ENCODE measurements around the gene ADCY5. TPM values are rescaled to one million over a fixed set of nuclear protein-coding genes. Genes with fewer than 3 reads are reported as not detected.

The ADCY5 gene
- total RNA-seq, 1 donor from 2014 or later = 0.67 TPM

DNA sequence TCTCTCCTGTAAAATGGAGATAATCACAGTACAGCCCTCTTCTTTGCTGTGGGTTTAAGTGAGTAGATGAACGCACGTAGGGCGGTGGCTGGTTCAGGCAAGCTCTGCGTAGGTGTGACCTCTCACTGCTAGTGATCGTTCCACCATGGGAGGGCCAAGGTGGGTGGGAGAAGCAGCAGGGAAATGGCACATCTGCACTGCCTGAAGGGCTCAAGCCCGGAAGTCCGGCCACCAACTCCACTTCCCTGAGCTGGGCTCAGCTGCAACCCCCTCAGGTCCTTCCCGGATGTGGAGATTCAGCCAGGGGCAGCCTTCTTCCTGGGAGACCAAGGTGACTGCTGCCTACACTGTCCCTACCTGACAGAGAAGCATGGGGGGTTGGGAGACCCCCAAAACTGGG lies 102.9 kb downstream of the ADCY5 start:
- Histone ChIP-seq H3K27me3 (ENCODE audit: control insufficient read depth, insufficient read depth, low read length) (peaks cover 36% of the 10 kb centered on the region), H3K36me3 (ENCODE audit: control insufficient read depth, insufficient read depth, low read length) (no peaks in the 10 kb centered on the region), H3K4me3 (ENCODE audit: low read depth, low read length) (no peak overlapping the region)
- DNase-seq (ENCODE audit: low read depth) = no peak
- TF ChIP-seq, protein P1, sequence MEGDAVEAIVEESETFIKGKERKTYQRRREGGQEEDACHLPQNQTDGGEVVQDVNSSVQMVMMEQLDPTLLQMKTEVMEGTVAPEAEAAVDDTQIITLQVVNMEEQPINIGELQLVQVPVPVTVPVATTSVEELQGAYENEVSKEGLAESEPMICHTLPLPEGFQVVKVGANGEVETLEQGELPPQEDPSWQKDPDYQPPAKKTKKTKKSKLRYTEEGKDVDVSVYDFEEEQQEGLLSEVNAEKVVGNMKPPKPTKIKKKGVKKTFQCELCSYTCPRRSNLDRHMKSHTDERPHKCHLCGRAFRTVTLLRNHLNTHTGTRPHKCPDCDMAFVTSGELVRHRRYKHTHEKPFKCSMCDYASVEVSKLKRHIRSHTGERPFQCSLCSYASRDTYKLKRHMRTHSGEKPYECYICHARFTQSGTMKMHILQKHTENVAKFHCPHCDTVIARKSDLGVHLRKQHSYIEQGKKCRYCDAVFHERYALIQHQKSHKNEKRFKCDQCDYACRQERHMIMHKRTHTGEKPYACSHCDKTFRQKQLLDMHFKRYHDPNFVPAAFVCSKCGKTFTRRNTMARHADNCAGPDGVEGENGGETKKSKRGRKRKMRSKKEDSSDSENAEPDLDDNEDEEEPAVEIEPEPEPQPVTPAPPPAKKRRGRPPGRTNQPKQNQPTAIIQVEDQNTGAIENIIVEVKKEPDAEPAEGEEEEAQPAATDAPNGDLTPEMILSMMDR (IDR thresholded peaks at IDR 0.05; ENCODE audit: insufficient read depth, low read length, poor library complexity, severe bottlenecking) = no peak

DNA sequence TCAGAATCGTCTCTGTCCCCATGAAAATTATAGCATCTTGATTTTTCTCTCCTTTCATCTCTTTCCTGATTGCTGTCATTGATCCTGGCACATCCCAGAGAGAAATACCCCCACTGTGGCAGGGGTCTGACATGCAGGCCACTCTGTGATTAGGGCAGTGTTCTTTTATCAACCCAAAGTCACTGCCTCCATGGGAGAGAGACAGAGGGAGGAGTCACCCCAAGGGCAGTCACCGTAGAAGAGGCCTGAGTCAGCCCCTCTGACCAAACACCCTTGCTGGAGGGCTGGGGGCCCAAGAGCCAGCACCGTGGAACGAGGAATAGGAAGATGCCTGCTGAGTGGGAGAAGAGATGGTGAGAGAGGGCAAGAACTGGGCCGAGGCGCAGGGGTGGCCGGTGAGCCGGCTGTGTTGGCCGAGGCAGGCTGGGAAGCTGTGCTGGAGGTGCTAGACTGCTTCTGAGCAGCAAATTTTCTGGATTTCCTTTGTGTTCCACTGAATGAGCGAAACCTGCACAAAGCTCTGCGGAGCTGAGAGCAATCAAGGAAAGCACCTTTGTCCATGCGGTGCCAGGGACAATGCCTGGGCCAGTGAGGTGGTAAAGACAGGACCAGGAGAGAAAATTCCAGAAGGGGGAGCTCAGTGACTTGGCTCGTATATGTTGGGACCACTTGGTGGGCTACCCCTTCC lies 103.8 kb downstream of the ADCY5 start:
- Histone ChIP-seq H3K27me3 (ENCODE audit: control insufficient read depth, insufficient read depth, low read length) (peaks cover 30% of the 10 kb centered on the region), H3K36me3 (ENCODE audit: control insufficient read depth, insufficient read depth, low read length) (no peaks in the 10 kb centered on the region), H3K4me3 (ENCODE audit: low read depth, low read length) (no peak overlapping the region)
- no peak for DNase-seq (ENCODE audit: low read depth)
- TF ChIP-seq, protein P1 (IDR thresholded peaks at IDR 0.05; ENCODE audit: insufficient read depth, low read length, poor library complexity, severe bottlenecking) = no peak

DNA sequence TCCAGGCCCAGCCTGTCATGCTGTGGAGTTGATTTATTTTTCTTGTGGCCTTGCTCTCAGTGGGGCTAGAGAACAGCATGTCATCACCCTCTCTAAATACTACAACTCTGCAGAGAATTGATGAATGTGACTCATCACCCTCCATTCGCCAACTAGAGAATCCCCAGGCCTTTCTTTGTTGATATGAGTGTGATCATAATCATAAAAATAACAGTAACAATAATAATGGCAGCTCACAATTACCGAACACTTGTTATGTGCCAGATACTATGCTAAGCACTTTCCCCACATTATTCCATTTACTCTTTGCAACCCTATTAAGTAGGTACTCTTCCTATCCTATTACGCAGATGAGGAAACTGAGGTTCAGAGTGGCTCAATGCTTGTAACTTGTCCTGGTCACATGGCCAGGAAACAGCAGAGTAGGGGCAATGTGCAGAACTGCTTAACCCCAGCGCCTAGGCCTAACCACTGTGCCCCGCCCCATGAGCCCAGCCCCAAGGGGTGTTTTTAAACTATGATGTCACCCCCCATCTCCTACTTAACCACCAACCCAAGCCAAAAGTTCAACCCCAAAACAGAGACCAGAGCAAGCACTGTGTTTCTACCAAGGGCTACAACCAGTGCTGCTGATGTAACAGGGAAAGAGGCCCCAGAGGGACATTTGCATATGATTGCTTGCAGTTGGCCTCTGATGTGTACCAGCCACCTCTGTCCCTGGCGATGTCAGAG lies 104.5 kb downstream of the ADCY5 start:
- no peak for DNase-seq (ENCODE audit: low read depth)
- Histone ChIP-seq H3K27me3 (ENCODE audit: control insufficient read depth, insufficient read depth, low read length) (peaks cover 24% of the 10 kb centered on the region), H3K36me3 (ENCODE audit: control insufficient read depth, insufficient read depth, low read length) (no peaks in the 10 kb centered on the region)

DNA sequence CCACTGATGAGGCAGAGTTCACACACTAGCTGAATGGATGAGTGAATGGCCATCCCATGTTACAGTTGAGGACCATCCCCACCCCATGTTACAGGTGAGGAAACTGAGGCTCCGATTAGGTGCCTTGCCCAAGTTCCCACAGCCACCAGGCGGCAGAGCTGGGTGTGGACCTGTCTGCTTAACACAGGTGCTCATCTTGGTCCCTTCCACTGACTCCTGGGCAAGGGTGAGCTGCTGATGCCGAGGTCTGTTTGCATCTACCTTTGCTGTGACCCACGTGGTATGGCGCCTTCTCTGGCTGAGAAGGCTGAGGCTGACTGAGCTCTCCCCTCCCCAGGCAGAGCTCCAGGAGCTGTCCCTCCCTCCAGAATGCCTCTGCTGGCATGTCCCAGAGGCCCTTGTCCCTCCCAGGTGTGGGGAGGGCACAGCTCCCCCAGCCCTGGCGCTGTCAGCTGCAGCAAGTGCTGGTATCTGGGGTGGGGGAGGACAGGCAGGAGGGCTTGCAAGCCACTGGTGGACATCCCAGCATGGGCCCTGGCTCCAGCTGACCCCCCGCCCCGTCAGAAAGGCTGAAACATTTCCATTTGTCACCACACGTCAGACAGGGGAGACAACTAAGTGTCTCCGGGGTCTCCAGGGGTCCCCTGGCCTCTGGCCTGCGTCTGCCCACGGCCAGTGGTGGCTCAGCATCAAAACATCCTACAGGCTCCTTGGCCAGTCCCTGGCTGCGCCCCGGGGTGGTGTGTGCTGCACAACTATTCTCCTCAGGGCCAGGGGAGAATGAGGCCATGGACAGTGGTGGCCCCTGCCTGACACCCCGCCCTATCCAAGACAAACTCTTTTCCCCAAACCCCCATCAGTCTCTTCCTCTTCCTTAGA lies 105.4 kb downstream of the ADCY5 start:
- peaks cover 22% of the 10 kb centered on the region for H3K27me3 ChIP-seq (ENCODE audit: control insufficient read depth, insufficient read depth, low read length)

More for the DNA sequence above, 104.5 kb downstream of the ADCY5 start:
- TF ChIP-seq, protein P1 (IDR thresholded peaks at IDR 0.05; ENCODE audit: insufficient read depth, low read length, poor library complexity, severe bottlenecking) = no peak
- no peak overlapping the region for H3K4me3 ChIP-seq (ENCODE audit: low read depth, low read length)

DNA sequence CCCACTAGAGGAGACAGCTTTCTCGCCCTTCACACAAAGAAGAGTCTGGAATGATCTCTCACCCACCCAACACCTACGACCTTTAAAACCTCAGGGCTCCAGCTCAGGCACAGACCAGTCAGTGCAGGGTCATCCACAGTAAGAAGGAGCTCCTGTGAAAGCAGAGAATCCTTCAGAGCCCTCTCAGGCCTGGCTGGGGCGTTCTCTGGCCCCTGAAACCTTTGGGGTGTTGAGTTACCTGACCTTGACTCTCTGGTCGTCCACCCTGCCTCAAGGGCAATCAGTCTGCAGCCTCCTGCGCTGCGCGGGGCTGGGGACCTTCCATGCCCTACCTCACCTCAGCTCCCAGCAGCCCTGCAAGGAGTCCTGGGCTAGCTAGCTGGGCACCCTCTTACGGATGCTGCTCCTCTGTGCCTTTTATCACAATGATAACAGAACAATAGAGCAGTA lies 106.2 kb downstream of the ADCY5 start:
- no peak for DNase-seq (ENCODE audit: low read depth)
- no peak overlapping the region for H3K4me3 ChIP-seq (ENCODE audit: low read depth, low read length)
- TF ChIP-seq, protein P1 (IDR thresholded peaks at IDR 0.05; ENCODE audit: insufficient read depth, low read length, poor library complexity, severe bottlenecking) = no peak
- H3K27me3 ChIP-seq (ENCODE audit: control insufficient read depth, insufficient read depth, low read length) = peaks cover 20% of the 10 kb centered on the region
- H3K36me3 ChIP-seq (ENCODE audit: control insufficient read depth, insufficient read depth, low read length) = no peaks in the 10 kb centered on the region

More for the DNA sequence above, 105.4 kb downstream of the ADCY5 start:
- Histone ChIP-seq H3K36me3 (ENCODE audit: control insufficient read depth, insufficient read depth, low read length) (no peaks in the 10 kb centered on the region), H3K4me3 (ENCODE audit: low read depth, low read length) (no peak overlapping the region)
- no peak for DNase-seq (ENCODE audit: low read depth)
- TF ChIP-seq, protein P1 (IDR thresholded peaks at IDR 0.05; ENCODE audit: insufficient read depth, low read length, poor library complexity, severe bottlenecking) = no peak

Data from kidney epithelial cell (primary cell).